Hepatocyte (in vitro differentiated cells): Measurements from ENCODE around the gene TEX22. TPM values are rescaled to one million over a fixed set of nuclear protein-coding genes. Genes with fewer than 3 reads are reported as not detected.
A peak's percentile ranks its signal among the peaks of the same experiment; 100 is the strongest.
"Not testable (repeated sequence)": the region's sequence is repeated elsewhere in the genome, so short reads cannot be mapped to it uniquely, and the experiment has no call there.

ENCODE experiments used
- DNase-seq: peaks from one replicate; pipeline ENCODE4 v3.0.0-alpha.2; 2016; ENCODE audit warnings: low spot score
- H2AFZ ChIP-seq: fragments of 200-600 bp; sonication (generic); 2 replicates; pipeline ENCODE4 v1.6.0; 2016; ENCODE audit warnings: antibody characterized with exemption, mild to moderate bottlenecking
- H3K27ac ChIP-seq: fragments of 200-600 bp; sonication (generic); 2 replicates; pipeline ENCODE4 v1.5.1; 2016; ENCODE audit warnings: mild to moderate bottlenecking
- H3K27me3 ChIP-seq: fragments of 200-600 bp; sonication (generic); 2 replicates; pipeline ENCODE4 v1.6.1; 2016
- H3K36me3 ChIP-seq: fragments of 200-600 bp; sonication (generic); replicated peaks from 2 replicates; pipeline ENCODE4 v1.5.1; 2016; ENCODE audit warnings: low read depth; ENCODE audit not compliant: insufficient read depth
- H3K4me1 ChIP-seq: fragments of 200-600 bp; sonication (generic); 2 replicates; pipeline ENCODE4 v1.5.1; 2016; ENCODE audit warnings: mild to moderate bottlenecking, moderate library complexity; ENCODE audit not compliant: insufficient read depth
- H3K4me2 ChIP-seq: fragments of 200-600 bp; sonication (generic); 2 replicates; pipeline ENCODE4 v1.6.0; 2016
- H3K4me3 ChIP-seq: fragments of 200-600 bp; sonication (generic); 2 replicates; pipeline ENCODE4 v1.5.1; 2016; ENCODE audit warnings: mild to moderate bottlenecking
- H3K79me2 ChIP-seq: fragments of 200-600 bp; sonication (generic); 2 replicates; pipeline ENCODE4 v1.6.0; 2017; ENCODE audit warnings: mild to moderate bottlenecking
- H3K9me2 ChIP-seq: fragments of 200-600 bp; sonication (generic); replicated peaks from 2 replicates; pipeline ENCODE4 v1.6.0; 2017; ENCODE audit warnings: mild to moderate bottlenecking; ENCODE audit not compliant: insufficient read depth
- H3K9me3 ChIP-seq: fragments of 200-600 bp; sonication (generic); 2 replicates; pipeline ENCODE4 v1.5.1; 2016; ENCODE audit warnings: low read depth, mild to moderate bottlenecking
- H4K20me1 ChIP-seq: fragments of 200-600 bp; sonication (generic); 2 replicates; pipeline ENCODE4 v1.6.0; 2016; ENCODE audit warnings: mild to moderate bottlenecking; ENCODE audit not compliant: insufficient read depth, poor library complexity, severe bottlenecking
- CTCF ChIP-seq: fragments of 200-600 bp; sonication (generic); IDR thresholded peaks from 2 replicates; pipeline ENCODE4 v1.5.1; 2016; ENCODE audit warnings: antibody characterized with exemption, mild to moderate bottlenecking; ENCODE audit not compliant: poor library complexity
- EZH2 ChIP-seq: fragments of 200-600 bp; sonication (generic); IDR thresholded peaks from 2 replicates; pipeline ENCODE4 v1.6.1; 2016; ENCODE audit warnings: antibody characterized with exemption, mild to moderate bottlenecking, borderline replicate concordance
- EZH2phosphoT487 ChIP-seq: fragments of 200-600 bp; sonication (generic); IDR thresholded peaks from one replicate; pipeline ENCODE4 v1.6.1; 2018; ENCODE audit warnings: antibody characterized with exemption, mild to moderate bottlenecking, low read depth, moderate library complexity; ENCODE audit not compliant: unreplicated experiment, severe bottlenecking
- WGBS: methylation state at CpG from one replicate; pipeline ENCODE4 v1.1.6; 2016; ENCODE audit warnings: low lambda C conversion rate; ENCODE audit errors: missing lambda C conversion rate; 5-methylcytosine and 5-hydroxymethylcytosine counted together
- polyA plus RNA-seq: library from polyadenylated mRNA; unstranded; fragments of >200 nt; fragmentation: Nextera tagmentation; extraction: Ambion mirVana; gene quantifications from 2 replicates; pipeline ENCODE4 v1.2.1, GENCODE V29; 2016
- total RNA-seq: library from RNA; depleted of rRNA; stranded (reverse); fragments of >200 nt; gene quantifications from 2 replicates; pipeline ENCODE4 v1.2.3, GENCODE V29; 2014

Gene TEX22
- total and polyA plus RNA-seq, 2 experiments from 2014 or later, result 0.76 TPM; not detected in 1

DNA sequence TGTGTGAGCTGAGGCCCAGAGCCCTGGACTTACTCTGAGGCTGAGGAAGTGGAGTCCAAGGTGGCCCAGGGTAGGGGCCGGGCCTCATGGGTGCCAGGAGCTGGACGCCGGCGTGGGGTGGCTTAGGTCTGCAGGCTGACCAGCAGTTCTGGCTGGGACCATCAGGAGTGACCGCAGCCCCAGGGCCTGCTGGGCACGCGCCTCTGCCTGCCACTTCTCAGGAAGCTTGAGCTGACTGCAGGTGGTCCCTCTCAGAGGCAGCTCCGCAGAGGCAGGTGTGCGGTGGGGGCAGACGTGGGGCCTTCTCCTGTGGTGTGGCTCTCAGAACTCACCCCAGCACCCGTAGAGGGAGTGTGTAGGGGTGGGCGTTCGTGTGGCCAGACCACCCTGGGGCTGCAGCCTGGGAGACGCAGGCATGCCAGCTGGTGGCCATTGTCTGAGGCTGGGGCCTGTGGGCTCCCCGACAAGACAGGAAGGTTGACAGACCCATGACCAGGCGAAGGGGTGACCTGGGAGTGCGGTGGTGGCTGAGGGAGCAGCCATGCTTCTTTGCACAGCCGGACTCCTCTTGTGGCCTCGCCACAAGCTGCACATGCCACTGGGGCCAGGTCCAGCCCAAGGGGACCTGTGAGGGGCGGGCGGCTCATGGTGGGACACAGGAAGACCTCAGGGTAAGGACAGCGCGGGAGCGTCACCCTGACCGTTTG, 40.0 kb upstream of the TEX22 start:
- no peaks in the 10 kb centered on the region for H3K4me1 ChIP-seq
- no peak overlapping the region for H3K4me3 ChIP-seq
- H3K27ac ChIP-seq, result no peak overlapping the region
- no peak for TF ChIP-seq EZH2phosphoT487
- TF ChIP-seq CTCF, result no peak
- TF ChIP-seq EZH2, result no peak
- no peak overlapping the region for H3K4me2 ChIP-seq
- H3K79me2 ChIP-seq, result no peaks in the 10 kb centered on the region
- no peak overlapping the region for H2AFZ ChIP-seq
- H3K9me3 ChIP-seq, result no peaks in the 10 kb centered on the region
- no peak for DNase-seq
- no peaks in the 10 kb centered on the region for H3K36me3 ChIP-seq
- WGBS, result 96% methylated on average over 25 of the region's 25 CpGs
- H4K20me1 ChIP-seq, result no peaks in the 10 kb centered on the region
- H3K27me3 ChIP-seq, result no peaks in the 10 kb centered on the region
- H3K9me2 ChIP-seq, result no peaks in the 10 kb centered on the region

GRCh38 chr14:105358943-105359342, 39.4 kb upstream of the TEX22 start:
- H3K9me2 ChIP-seq, result no peaks in the 10 kb centered on the region
- H3K4me2 ChIP-seq, result no peak overlapping the region
- WGBS, result 99% methylated on average over 16 of the region's 16 CpGs
- H3K4me3 ChIP-seq, result no peak overlapping the region
- no peaks in the 10 kb centered on the region for H3K9me3 ChIP-seq
- no peaks in the 10 kb centered on the region for H4K20me1 ChIP-seq
- TF ChIP-seq EZH2 (no peak), EZH2phosphoT487 (no peak), CTCF (no peak)
- no peaks in the 10 kb centered on the region for H3K4me1 ChIP-seq
- no peak for DNase-seq
- no peak overlapping the region for H3K27ac ChIP-seq
- H3K79me2 ChIP-seq, result no peaks in the 10 kb centered on the region
- no peak overlapping the region for H2AFZ ChIP-seq
- no peaks in the 10 kb centered on the region for H3K27me3 ChIP-seq
- no peaks in the 10 kb centered on the region for H3K36me3 ChIP-seq

GRCh38 chr14:105361412-105361811, 36.9 kb upstream of the TEX22 start:
- not testable (repeated sequence) for H2AFZ ChIP-seq, H3K4me3 ChIP-seq, H3K9me3 ChIP-seq, H3K4me2 ChIP-seq, H3K9me2 ChIP-seq, H4K20me1 ChIP-seq, H3K79me2 ChIP-seq, H3K4me1 ChIP-seq, H3K27me3 ChIP-seq, H3K27ac ChIP-seq, H3K36me3 ChIP-seq, DNase-seq
- 96% methylated on average over 10 of the region's 10 CpGs for WGBS

GRCh38 chr14:105363847-105364708, 34.3 kb upstream of the TEX22 start:
- Histone ChIP-seq H3K36me3 (no peaks in the 10 kb centered on the region), H3K27ac (no peak overlapping the region), H3K4me2 (peak overlapping the region; percentile 65), H3K4me3 (no peak overlapping the region), H3K79me2 (no peaks in the 10 kb centered on the region), H3K27me3 (no peaks in the 10 kb centered on the region), H3K9me2 (no peaks in the 10 kb centered on the region), H4K20me1 (no peaks in the 10 kb centered on the region), H3K9me3 (no peaks in the 10 kb centered on the region), H3K4me1 (no peaks in the 10 kb centered on the region), H2AFZ (no peak overlapping the region)
- DNase-seq, result no peak
- TF ChIP-seq CTCF, result no peak
- TF ChIP-seq EZH2phosphoT487, result no peak
- TF ChIP-seq EZH2, result no peak
- WGBS, result 65% methylated on average over 23 of the region's 58 CpGs
